ENCODE results near the gene ATP10B. TPM values are rescaled to one million over a fixed set of nuclear protein-coding genes. Genes with fewer than 3 reads are reported as not detected.
"Not testable (repeated sequence)": the region's sequence is repeated elsewhere in the genome, so short reads cannot be mapped to it uniquely, and the experiment has no call there.

ATP10B gene
- total RNA-seq, 1 experiment from 2014 or later, result 0.35 TPM

- no peak for DNase-seq (ENCODE audit: low spot score)
Measured at GRCh38 chr5:160760008-160760407, 92.0 kb downstream of the ATP10B start.

GRCh38 chr5:160757194-160757593 is 94.8 kb downstream of the ATP10B start:
- no peak for DNase-seq (ENCODE audit: low spot score)

GRCh38 chr5:160750938-160751657 is 100.9 kb downstream of the ATP10B start:
- no peak for DNase-seq (ENCODE audit: low spot score)

- no peak for DNase-seq (ENCODE audit: low spot score)
Measured at GRCh38 chr5:160749682-160750081, 102.3 kb downstream of the ATP10B start.

- no peak for DNase-seq (ENCODE audit: low spot score)
Measured at GRCh38 chr5:160749026-160749425, 103.0 kb downstream of the ATP10B start.

GRCh38 chr5:160747987-160748386 is 104.0 kb downstream of the ATP10B start:
- DNase-seq (ENCODE audit: low spot score), result no peak

- no peak for DNase-seq (ENCODE audit: low spot score)
Measured at GRCh38 chr5:160747559-160747958, 104.5 kb downstream of the ATP10B start.

GRCh38 chr5:160744268-160745101 is 107.5 kb downstream of the ATP10B start:
- no peak for DNase-seq (ENCODE audit: low spot score)

GRCh38 chr5:160743027-160743426 is 109.0 kb downstream of the ATP10B start:
- no peak for DNase-seq (ENCODE audit: low spot score)

GRCh38 chr5:160742446-160742845 is 109.6 kb downstream of the ATP10B start:
- no peak for DNase-seq (ENCODE audit: low spot score)

GRCh38 chr5:160727296-160727997 is 124.6 kb downstream of the ATP10B start:
- DNase-seq (ENCODE audit: low spot score), result no peak

- no peak for DNase-seq (ENCODE audit: low spot score)
Measured at GRCh38 chr5:160726721-160727120, 125.3 kb downstream of the ATP10B start.

- DNase-seq (ENCODE audit: low spot score), result no peak
Measured at GRCh38 chr5:160720822-160721221, 131.2 kb downstream of the ATP10B start.

GRCh38 chr5:160715508-160715907 is 136.5 kb downstream of the ATP10B start:
- not testable (repeated sequence) for DNase-seq (ENCODE audit: low spot score)

- no peak for DNase-seq (ENCODE audit: low spot score)
Measured at GRCh38 chr5:160703547-160704189, 148.3 kb downstream of the ATP10B start.

GRCh38 chr5:160702934-160703333 is 149.1 kb downstream of the ATP10B start:
- DNase-seq (ENCODE audit: low spot score), result no peak

GRCh38 chr5:160702311-160702803 is 149.7 kb downstream of the ATP10B start:
- DNase-seq (ENCODE audit: low spot score), result no peak

- no peak for DNase-seq (ENCODE audit: low spot score)
Measured at GRCh38 chr5:160701403-160701802, 150.6 kb downstream of the ATP10B start.

GRCh38 chr5:160699301-160699700 is 152.7 kb downstream of the ATP10B start:
- DNase-seq (ENCODE audit: low spot score), result no peak

GRCh38 chr5:160697281-160697680 is 154.7 kb downstream of the ATP10B start:
- no peak for DNase-seq (ENCODE audit: low spot score)

GRCh38 chr5:160694896-160695295 is 157.1 kb downstream of the ATP10B start:
- no peak for DNase-seq (ENCODE audit: low spot score)

Data from H4 (cell line).